GM23338 (cell line): ENCODE results near the gene FBLN2. TPM values are rescaled to one million over a fixed set of nuclear protein-coding genes. Genes with fewer than 3 reads are reported as not detected.
A peak's percentile ranks its signal among the peaks of the same experiment; 100 is the strongest.

Experiments
- ATAC-seq: fragments of 200-7000 bp; cut with Tn5 transposase; 3 replicates; pipeline ENCODE4 v1.9.1; 2020
- DNase-seq: peaks from one replicate; pipeline ENCODE4 v3.0.0-alpha.2; 2015; ENCODE audit warnings: low spot score
- H2AFZ ChIP-seq: fragments of 200-600 bp; sonication (generic); 2 replicates; pipeline ENCODE4 v1.8.0; 2016; ENCODE audit warnings: antibody characterized with exemption, mild to moderate bottlenecking, moderate library complexity
- H3F3A ChIP-seq: fragments of 200-600 bp; sonication (generic); replicated peaks from 2 replicates; pipeline ENCODE4 v1.8.0; 2017; ENCODE audit warnings: antibody characterized with exemption, mixed run types, low read depth
- H3K27ac ChIP-seq: fragments of 200-600 bp; sonication (generic); 2 replicates; pipeline ENCODE4 v1.6.1; 2016; ENCODE audit warnings: low read depth
- H3K27me3 ChIP-seq: fragments of 200-600 bp; sonication (generic); 2 replicates; pipeline ENCODE4 v1.8.0; 2016; ENCODE audit warnings: mild to moderate bottlenecking, mixed run types, moderate library complexity; ENCODE audit not compliant: insufficient read depth
- H3K36me3 ChIP-seq: fragments of 200-600 bp; sonication (generic); 2 replicates; pipeline ENCODE4 v1.8.0; 2016; ENCODE audit warnings: mild to moderate bottlenecking; ENCODE audit not compliant: insufficient read depth
- H3K4me1 ChIP-seq: fragments of 200-600 bp; sonication (generic); 2 replicates; pipeline ENCODE4 v1.8.0; 2016; ENCODE audit warnings: mild to moderate bottlenecking, moderate library complexity; ENCODE audit not compliant: insufficient read depth
- H3K4me2 ChIP-seq: fragments of 200-600 bp; sonication (generic); 2 replicates; pipeline ENCODE4 v1.7.1; 2017; ENCODE audit warnings: mixed run types
- H3K4me3 ChIP-seq: fragments of 200-600 bp; sonication (generic); 2 replicates; pipeline ENCODE4 v1.6.1; 2016; ENCODE audit warnings: mixed run types
- H3K79me2 ChIP-seq: fragments of 200-600 bp; sonication (generic); replicated peaks from 2 replicates; pipeline ENCODE4 v1.8.0; 2017; ENCODE audit warnings: mild to moderate bottlenecking; ENCODE audit not compliant: insufficient read depth
- H3K9me2 ChIP-seq: fragments of 200-600 bp; sonication (generic); 2 replicates; pipeline ENCODE4 v1.8.0; 2017; ENCODE audit not compliant: insufficient read depth
- H4K20me1 ChIP-seq: fragments of 200-600 bp; sonication (generic); replicated peaks from 2 replicates; pipeline ENCODE4 v1.8.0; 2017; ENCODE audit warnings: mild to moderate bottlenecking; ENCODE audit not compliant: insufficient read depth
- H3K27ac Mint-ChIP-seq: 2 replicates; pipeline ENCODE4 v1.8.0; 2020; ENCODE audit warnings: inconsistent platforms, mild to moderate bottlenecking, moderate library complexity, mixed read lengths
- H3K27me3 Mint-ChIP-seq: 3 replicates; pipeline ENCODE4 v1.8.0; 2022; ENCODE audit warnings: low read depth, mild to moderate bottlenecking, moderate library complexity, mixed read lengths, inconsistent platforms; ENCODE audit not compliant: insufficient read depth, poor library complexity
- H3K36me3 Mint-ChIP-seq: 3 replicates; pipeline ENCODE4 v1.8.0; 2021; ENCODE audit warnings: low read depth, mild to moderate bottlenecking, inconsistent platforms, moderate library complexity, mixed read lengths
- H3K4me1 Mint-ChIP-seq: 3 replicates; pipeline ENCODE4 v1.8.0; 2020; ENCODE audit warnings: mild to moderate bottlenecking, inconsistent platforms, mixed read lengths
- H3K4me3 Mint-ChIP-seq: 3 replicates; pipeline ENCODE4 v1.8.0; 2021; ENCODE audit warnings: moderate library complexity, mild to moderate bottlenecking, inconsistent platforms, mixed read lengths
- H3K9me3 Mint-ChIP-seq: 3 replicates; pipeline ENCODE4 v1.8.0; 2020; ENCODE audit warnings: moderate library complexity, mild to moderate bottlenecking, inconsistent platforms, mixed read lengths
- CREB1 ChIP-seq: fragments of 250-450 bp; sonication (Bioruptor Pico); IDR thresholded peaks from 2 replicates; pipeline ENCODE4 v1.5.0; 2020; ENCODE audit warnings: low read depth, mild to moderate bottlenecking, moderate library complexity
- CTCF ChIP-seq, 2 experiments: fragments of 200-600 bp in 1 of 2; sonication (generic) in 1 of 2; conservative IDR thresholded peaks; 2 replicates each; pipeline versions ENCODE4 v1.5.1 to v1.6.1; 2016 to 2017; ENCODE audit warnings: antibody characterized with exemption in 2 of 2, low read depth in 2 of 2, mild to moderate bottlenecking in 2 of 2, moderate library complexity in 1 of 2
- EZH2phosphoT487 ChIP-seq: fragments of 200-600 bp; sonication (generic); IDR thresholded peaks from one replicate; pipeline ENCODE4 v1.8.1; 2018; ENCODE audit warnings: antibody characterized with exemption; ENCODE audit not compliant: unreplicated experiment
- ZNF114 ChIP-seq: fragments of 250-450 bp; sonication (Bioruptor Pico); IDR thresholded peaks from 2 replicates; pipeline ENCODE4 v1.5.0; 2020; ENCODE audit warnings: mild to moderate bottlenecking, moderate library complexity
- polyA plus RNA-seq: library from polyadenylated mRNA; unstranded; fragments of >200 nt; fragmentation: Nextera tagmentation; extraction: Ambion mirVana; gene quantifications from 2 replicates; pipeline ENCODE4 v1.2.1, GENCODE V29; 2016
- total RNA-seq: library from RNA; depleted of rRNA; stranded (reverse); fragments of >200 nt; shearing (Covaris generic); gene quantifications from 2 replicates; pipeline ENCODE4 v1.2.3, GENCODE V29; 2014
- TF ChIP-seq, protein P1 (sequence below): IDR thresholded peaks from one replicate; pipeline ENCODE4 v1.6.1; 2018; ENCODE audit warnings: antibody characterized with exemption; ENCODE audit not compliant: unreplicated experiment

FBLN2 gene
- total and polyA plus RNA-seq, 2 experiments from 2014 or later: 18.8 to 26.8 TPM

GRCh38 chr3:13648060-13649001, 99.4 kb downstream of the FBLN2 start:
- Histone ChIP-seq H3K36me3 (no peaks in the 10 kb centered on the region), H3F3A (0 out of 2 replicates have a peak, but pooled peaks cover 3% of the 10 kb centered on the region), H2AFZ (peak overlapping the region; percentile 96), H3K4me3 (no peak overlapping the region), H3K4me1 (peaks cover 3% of the 10 kb centered on the region; the same call in 1 of the 2 replicates), H3K27me3 (no peaks in the 10 kb centered on the region), H3K27ac (no peak overlapping the region), H3K9me2 (no peaks in the 10 kb centered on the region), H3K4me2 (0 out of 2 replicates have a peak overlapping the region, but pooled peaks have one; percentile 23), H4K20me1 (no peaks in the 10 kb centered on the region), H3K79me2 (no peaks in the 10 kb centered on the region)
- ATAC-seq (peak; percentile 82), DNase-seq (peak; percentile 93)
- TF ChIP-seq CTCF (conservative IDR thresholded peaks at IDR 0.05; ENCODE audit: low read depth in 2 of 2): peak; percentile 97 to 99
- TF ChIP-seq, protein P1, sequence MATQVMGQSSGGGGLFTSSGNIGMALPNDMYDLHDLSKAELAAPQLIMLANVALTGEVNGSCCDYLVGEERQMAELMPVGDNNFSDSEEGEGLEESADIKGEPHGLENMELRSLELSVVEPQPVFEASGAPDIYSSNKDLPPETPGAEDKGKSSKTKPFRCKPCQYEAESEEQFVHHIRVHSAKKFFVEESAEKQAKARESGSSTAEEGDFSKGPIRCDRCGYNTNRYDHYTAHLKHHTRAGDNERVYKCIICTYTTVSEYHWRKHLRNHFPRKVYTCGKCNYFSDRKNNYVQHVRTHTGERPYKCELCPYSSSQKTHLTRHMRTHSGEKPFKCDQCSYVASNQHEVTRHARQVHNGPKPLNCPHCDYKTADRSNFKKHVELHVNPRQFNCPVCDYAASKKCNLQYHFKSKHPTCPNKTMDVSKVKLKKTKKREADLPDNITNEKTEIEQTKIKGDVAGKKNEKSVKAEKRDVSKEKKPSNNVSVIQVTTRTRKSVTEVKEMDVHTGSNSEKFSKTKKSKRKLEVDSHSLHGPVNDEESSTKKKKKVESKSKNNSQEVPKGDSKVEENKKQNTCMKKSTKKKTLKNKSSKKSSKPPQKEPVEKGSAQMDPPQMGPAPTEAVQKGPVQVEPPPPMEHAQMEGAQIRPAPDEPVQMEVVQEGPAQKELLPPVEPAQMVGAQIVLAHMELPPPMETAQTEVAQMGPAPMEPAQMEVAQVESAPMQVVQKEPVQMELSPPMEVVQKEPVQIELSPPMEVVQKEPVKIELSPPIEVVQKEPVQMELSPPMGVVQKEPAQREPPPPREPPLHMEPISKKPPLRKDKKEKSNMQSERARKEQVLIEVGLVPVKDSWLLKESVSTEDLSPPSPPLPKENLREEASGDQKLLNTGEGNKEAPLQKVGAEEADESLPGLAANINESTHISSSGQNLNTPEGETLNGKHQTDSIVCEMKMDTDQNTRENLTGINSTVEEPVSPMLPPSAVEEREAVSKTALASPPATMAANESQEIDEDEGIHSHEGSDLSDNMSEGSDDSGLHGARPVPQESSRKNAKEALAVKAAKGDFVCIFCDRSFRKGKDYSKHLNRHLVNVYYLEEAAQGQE: no peak
- peak; percentile 73 for TF ChIP-seq CREB1 (CRISPR knock-in tag)
- 0 out of 2 replicates have a peak, but pooled peaks have one; percentile 7 for TF ChIP-seq ZNF114
- no peak for TF ChIP-seq EZH2phosphoT487
- peak overlapping the region; percentile 99 for H3K27ac Mint-ChIP-seq
- peaks cover 19% of the 10 kb centered on the region for H3K4me1 Mint-ChIP-seq
- no peaks in the 10 kb centered on the region for H3K36me3 Mint-ChIP-seq
- 0 out of 3 replicates have a peak overlapping the region, but pooled peaks have one; percentile 17 for H3K4me3 Mint-ChIP-seq
- H3K9me3 Mint-ChIP-seq: no peaks in the 10 kb centered on the region
- peaks cover 15% of the 10 kb centered on the region for H3K27me3 Mint-ChIP-seq
